Suprapubic skin (tissue), 3 donors: ENCODE data around the gene ZFAND6.

Source experiments
- CTCF ChIP-seq, 2 donors: fragments of 200-600 bp in 1 of 2; fragments of 450-650 bp in 1 of 2; sonication (generic) in 1 of 2; IDR thresholded peaks; one replicate each; pipeline ENCODE4 v1.5.1; 2016 to 2019; ENCODE audit warnings: antibody characterized with exemption in 2 of 2, mild to moderate bottlenecking in 1 of 2, moderate library complexity in 1 of 2
- POLR2AphosphoS5 ChIP-seq, 3 donors: sonication (generic); formaldehyde crosslinking; IDR thresholded peaks; one replicate each; pipeline ENCODE4 v1.6.1; 2017; ENCODE audit warnings: antibody characterized with exemption in 3 of 3

GRCh38 chr15:80052597-80053304 is 6.7 kb upstream of the ZFAND6 start:
- TF ChIP-seq CTCF (IDR thresholded peaks at IDR 0.05) (no peak), POLR2AphosphoS5 (IDR thresholded peaks at IDR 0.05) (no peak)
